Prostate gland (tissue), 2 donors: ENCODE measurements around the gene GALNT13. TPM values are rescaled to one million over a fixed set of nuclear protein-coding genes. Genes with fewer than 3 reads are reported as not detected.

ENCODE experiments used
- DNase-seq: peaks from one replicate; pipeline ENCODE4 v3.0.0-alpha.2; 2019; ENCODE audit warnings: low spot score
- H3K27ac ChIP-seq, 2 donors: fragments of 200-600 bp; sonication (generic); 2 replicates each; pipeline ENCODE4 v1.5.1; 2017 to 2019
- H3K27me3 ChIP-seq: fragments of 200-600 bp; sonication (generic); replicated peaks from 2 replicates; pipeline ENCODE4 v1.5.1; 2019; ENCODE audit not compliant: insufficient read depth
- H3K36me3 ChIP-seq, 2 donors: fragments of 200-600 bp; sonication (generic); 1 replicate in 1 of 2; 2 replicates in 1 of 2; pipeline versions ENCODE4 v1.5.1 to v1.8.1; 2017 to 2019
- H3K4me1 ChIP-seq: fragments of 200-600 bp; sonication (generic); replicated peaks from 2 replicates; pipeline ENCODE4 v1.5.1; 2019
- H3K4me3 ChIP-seq, 2 donors: fragments of 200-600 bp; sonication (generic); 2 replicates each; pipeline ENCODE4 v1.5.1; 2017 to 2019
- H3K9me3 ChIP-seq: fragments of 200-600 bp; sonication (generic); 2 replicates; pipeline ENCODE4 v1.5.1; 2017
- POLR2A ChIP-seq: fragments of 450-650 bp; IDR thresholded peaks from one replicate; pipeline ENCODE4 v1.6.1; 2016; ENCODE audit warnings: antibody characterized with exemption, mild to moderate bottlenecking
- POLR2AphosphoS5 ChIP-seq: sonication (generic); formaldehyde crosslinking; IDR thresholded peaks from one replicate; pipeline ENCODE4 v1.6.1; 2017; ENCODE audit warnings: antibody characterized with exemption
- WGBS: methylation state at CpG from one replicate; pipeline ENCODE4 v1.1.5; 2018; 5-methylcytosine and 5-hydroxymethylcytosine counted together
- intact Hi-C: fragments of 100-400 bp; cut with DNase I; formaldehyde crosslinking; loops from one replicate; pipeline ENCODE4 v1.14.2; 2022
- total RNA-seq, 2 donors: library from RNA; depleted of rRNA; stranded (reverse); fragments of >200 nt; gene quantifications; one replicate each; pipeline ENCODE4 v1.1.0, GENCODE V29; 2016
- TF ChIP-seq, protein P1 (sequence below), 4 experiments: fragments of 200-600 bp in 2 of 4; fragments of 450-650 bp in 2 of 4; sonication (generic) in 2 of 4; IDR thresholded peaks; 1 replicate in 3 of 4; 2 replicates in 1 of 4; pipeline ENCODE4 v1.5.1; 2016 to 2019; ENCODE audit warnings: antibody characterized with exemption in 4 of 4, mild to moderate bottlenecking in 2 of 4, moderate library complexity in 2 of 4

The GALNT13 gene
- total RNA-seq, 2 donors from 2014 or later: 0.87 to 1.1 TPM

DNA sequence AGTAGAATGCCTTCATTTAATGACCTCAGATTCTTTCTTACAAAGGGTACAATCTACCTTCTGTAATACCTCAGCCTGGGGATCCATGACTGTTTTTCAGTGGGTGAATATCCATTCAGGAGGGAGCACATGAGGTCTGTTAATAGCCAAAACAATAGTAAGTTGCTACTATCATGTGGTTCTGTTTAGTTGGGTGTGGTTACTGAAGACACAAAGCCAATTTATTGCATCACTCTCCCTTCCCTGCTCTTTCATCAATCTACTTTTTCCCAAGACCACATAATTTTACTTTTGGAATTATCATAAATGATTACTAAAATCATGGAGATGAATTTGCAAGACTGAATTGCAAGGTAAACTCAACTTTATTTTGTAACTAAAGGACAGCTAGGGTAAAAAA is 254.2 kb downstream of the GALNT13 start:
- TF ChIP-seq, protein P1, sequence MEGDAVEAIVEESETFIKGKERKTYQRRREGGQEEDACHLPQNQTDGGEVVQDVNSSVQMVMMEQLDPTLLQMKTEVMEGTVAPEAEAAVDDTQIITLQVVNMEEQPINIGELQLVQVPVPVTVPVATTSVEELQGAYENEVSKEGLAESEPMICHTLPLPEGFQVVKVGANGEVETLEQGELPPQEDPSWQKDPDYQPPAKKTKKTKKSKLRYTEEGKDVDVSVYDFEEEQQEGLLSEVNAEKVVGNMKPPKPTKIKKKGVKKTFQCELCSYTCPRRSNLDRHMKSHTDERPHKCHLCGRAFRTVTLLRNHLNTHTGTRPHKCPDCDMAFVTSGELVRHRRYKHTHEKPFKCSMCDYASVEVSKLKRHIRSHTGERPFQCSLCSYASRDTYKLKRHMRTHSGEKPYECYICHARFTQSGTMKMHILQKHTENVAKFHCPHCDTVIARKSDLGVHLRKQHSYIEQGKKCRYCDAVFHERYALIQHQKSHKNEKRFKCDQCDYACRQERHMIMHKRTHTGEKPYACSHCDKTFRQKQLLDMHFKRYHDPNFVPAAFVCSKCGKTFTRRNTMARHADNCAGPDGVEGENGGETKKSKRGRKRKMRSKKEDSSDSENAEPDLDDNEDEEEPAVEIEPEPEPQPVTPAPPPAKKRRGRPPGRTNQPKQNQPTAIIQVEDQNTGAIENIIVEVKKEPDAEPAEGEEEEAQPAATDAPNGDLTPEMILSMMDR (IDR thresholded peaks at IDR 0.05): no peak
- TF ChIP-seq POLR2AphosphoS5 (no peak), POLR2A (no peak)
- DNase-seq: no peak
- Histone ChIP-seq H3K27me3 (no peaks in the 10 kb centered on the region), H3K4me1 (no peaks in the 10 kb centered on the region), H3K27ac (no peak overlapping the region), H3K36me3 (no peaks in the 10 kb centered on the region), H3K4me3 (no peak overlapping the region), H3K9me3 (no peaks in the 10 kb centered on the region)
- intact Hi-C loops: no loop called here

- H3K4me1 ChIP-seq: no peaks in the 10 kb centered on the region
- no peak overlapping the region for H3K27ac ChIP-seq
- no peak overlapping the region for H3K4me3 ChIP-seq
- no peaks in the 10 kb centered on the region for H3K27me3 ChIP-seq
- no peaks in the 10 kb centered on the region for H3K36me3 ChIP-seq
- TF ChIP-seq, protein P1 (IDR thresholded peaks at IDR 0.05): no peak
- no peak for TF ChIP-seq POLR2A
- TF ChIP-seq POLR2AphosphoS5: no peak
- intact Hi-C loops: no loop called here
- H3K9me3 ChIP-seq: no peaks in the 10 kb centered on the region
- 70% methylated on average over 1 of the region's 1 CpG for WGBS
- no peak for DNase-seq
Measured at GRCh38 chr2:154130821-154131220, 259.1 kb downstream of the GALNT13 start.

- Histone ChIP-seq H3K36me3 (no peaks in the 10 kb centered on the region), H3K9me3 (no peaks in the 10 kb centered on the region), H3K27me3 (no peaks in the 10 kb centered on the region), H3K4me3 (no peak overlapping the region), H3K27ac (no peak overlapping the region), H3K4me1 (no peaks in the 10 kb centered on the region)
- intact Hi-C loops: no loop called here
- TF ChIP-seq POLR2A (no peak), POLR2AphosphoS5 (no peak)
- TF ChIP-seq, protein P1 (IDR thresholded peaks at IDR 0.05): no peak
- DNase-seq: no peak
- WGBS: 92% methylated on average over 2 of the region's 2 CpGs
Measured at GRCh38 chr2:154132827-154133226, 261.1 kb downstream of the GALNT13 start.

DNA sequence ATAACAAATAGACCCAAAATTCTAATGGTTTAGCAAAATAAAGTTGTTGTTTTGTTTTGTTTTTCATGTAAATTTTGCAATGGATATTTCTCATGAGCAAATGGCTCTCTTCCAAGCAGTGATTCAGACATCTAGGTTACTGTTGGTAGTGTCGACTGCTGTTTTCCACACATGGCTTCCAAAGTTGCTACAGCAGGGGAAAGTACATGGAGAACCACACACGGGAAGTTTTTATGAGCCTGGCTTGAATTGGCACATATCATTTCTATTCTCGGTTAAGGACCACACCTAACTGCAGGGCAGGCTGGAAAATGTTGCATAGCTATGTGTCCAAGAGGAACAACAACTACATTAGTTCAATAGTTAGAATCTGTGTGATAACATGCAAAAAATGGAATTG is 262.1 kb downstream of the GALNT13 start:
- H3K27me3 ChIP-seq: no peaks in the 10 kb centered on the region
- WGBS: 61% methylated on average over 3 of the region's 3 CpGs
- no peak for DNase-seq
- H3K4me3 ChIP-seq: no peak overlapping the region
- intact Hi-C loops: no loop called here
- TF ChIP-seq POLR2AphosphoS5: no peak
- H3K27ac ChIP-seq: no peak overlapping the region
- no peaks in the 10 kb centered on the region for H3K9me3 ChIP-seq
- H3K4me1 ChIP-seq: no peaks in the 10 kb centered on the region
- H3K36me3 ChIP-seq: no peaks in the 10 kb centered on the region

- Histone ChIP-seq H3K27me3 (no peaks in the 10 kb centered on the region), H3K4me1 (no peaks in the 10 kb centered on the region), H3K4me3 (no peak overlapping the region), H3K36me3 (no peaks in the 10 kb centered on the region), H3K27ac (no peak overlapping the region), H3K9me3 (no peaks in the 10 kb centered on the region)
- intact Hi-C loops: no loop called here
- 83% methylated on average over 4 of the region's 4 CpGs for WGBS
- DNase-seq: no peak
- TF ChIP-seq, protein P1 (IDR thresholded peaks at IDR 0.05): no peak
- TF ChIP-seq POLR2AphosphoS5: no peak
- TF ChIP-seq POLR2A: no peak
Measured at GRCh38 chr2:154140249-154141025, 268.7 kb downstream of the GALNT13 start.
